ENCODE data around the gene SPRTN.

DNA sequence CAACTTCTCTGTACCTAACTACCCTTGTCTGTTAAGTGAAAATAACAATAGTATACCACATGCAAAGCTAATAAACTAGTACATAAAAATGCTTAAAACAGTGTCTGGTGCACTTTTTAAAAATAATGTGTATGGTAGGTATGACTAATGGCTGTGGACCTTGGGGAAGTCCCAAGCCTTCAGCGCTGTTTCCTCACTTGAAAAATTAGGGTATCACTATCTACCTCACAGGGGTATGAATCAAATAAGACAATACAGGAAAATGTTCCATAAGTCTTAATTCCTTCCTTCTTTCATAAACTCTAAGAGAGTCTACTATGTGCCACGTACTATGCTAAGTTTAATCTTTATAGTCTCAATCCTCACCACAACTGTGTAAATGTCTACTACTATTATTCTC lies 52.0 kb downstream of the SPRTN start:
- TF ChIP-seq, protein P1, sequence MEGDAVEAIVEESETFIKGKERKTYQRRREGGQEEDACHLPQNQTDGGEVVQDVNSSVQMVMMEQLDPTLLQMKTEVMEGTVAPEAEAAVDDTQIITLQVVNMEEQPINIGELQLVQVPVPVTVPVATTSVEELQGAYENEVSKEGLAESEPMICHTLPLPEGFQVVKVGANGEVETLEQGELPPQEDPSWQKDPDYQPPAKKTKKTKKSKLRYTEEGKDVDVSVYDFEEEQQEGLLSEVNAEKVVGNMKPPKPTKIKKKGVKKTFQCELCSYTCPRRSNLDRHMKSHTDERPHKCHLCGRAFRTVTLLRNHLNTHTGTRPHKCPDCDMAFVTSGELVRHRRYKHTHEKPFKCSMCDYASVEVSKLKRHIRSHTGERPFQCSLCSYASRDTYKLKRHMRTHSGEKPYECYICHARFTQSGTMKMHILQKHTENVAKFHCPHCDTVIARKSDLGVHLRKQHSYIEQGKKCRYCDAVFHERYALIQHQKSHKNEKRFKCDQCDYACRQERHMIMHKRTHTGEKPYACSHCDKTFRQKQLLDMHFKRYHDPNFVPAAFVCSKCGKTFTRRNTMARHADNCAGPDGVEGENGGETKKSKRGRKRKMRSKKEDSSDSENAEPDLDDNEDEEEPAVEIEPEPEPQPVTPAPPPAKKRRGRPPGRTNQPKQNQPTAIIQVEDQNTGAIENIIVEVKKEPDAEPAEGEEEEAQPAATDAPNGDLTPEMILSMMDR (IDR thresholded peaks at IDR 0.05): no peak
- TF ChIP-seq EZH2 (IDR thresholded peaks at IDR 0.05; ENCODE audit: borderline replicate concordance, insufficient read depth, low read depth, low read length, poor library complexity, severe bottlenecking): no peak
